HAP-1 (cell line): Measurements from ENCODE around the gene TMEM198.

Experiments
- DNase-seq, 2 experiments: peaks; one replicate each; pipeline ENCODE4 v3.0.0-alpha.2; 2016 to 2020; ENCODE audit warnings: low spot score in 2 of 2
- H3K27me3 ChIP-seq: fragments of 250-450 bp; sonication (Bioruptor Pico); 2 replicates; pipeline ENCODE4 v1.5.1; 2020; ENCODE audit warnings: low read depth, mild to moderate bottlenecking, moderate library complexity
- H3K36me3 ChIP-seq: fragments of 250-450 bp; sonication (Bioruptor Pico); replicated peaks from 2 replicates; pipeline ENCODE4 v1.5.1; 2020; ENCODE audit warnings: mild to moderate bottlenecking
- H3K4me1 ChIP-seq: fragments of 250-450 bp; sonication (Bioruptor Pico); 2 replicates; pipeline ENCODE4 v1.5.1; 2020; ENCODE audit warnings: mild to moderate bottlenecking
- H3K4me3 ChIP-seq: fragments of 250-450 bp; sonication (Bioruptor Pico); 2 replicates; pipeline ENCODE4 v1.5.1; 2020; ENCODE audit warnings: mild to moderate bottlenecking, moderate library complexity
- H3K9me3 ChIP-seq: fragments of 250-450 bp; sonication (Bioruptor Pico); 2 replicates; pipeline ENCODE4 v1.5.1; 2020; ENCODE audit warnings: mild to moderate bottlenecking, moderate library complexity
- in situ Hi-C: fragments of 300-500 bp; cut with MboI; formaldehyde crosslinking; loops from 3 replicates; pipeline ENCODE4 v1.14.3; 2020; ENCODE audit warnings: low sequenced_read_pairs, inconsistent platforms, mixed read lengths

The TMEM198 gene

GRCh38 chr2:219551441-219552381 is 7.9 kb downstream of the TMEM198 start:
- Histone ChIP-seq H3K36me3 (no peaks in the 10 kb centered on the region), H3K4me3 (peak overlapping the region; percentile 67), H3K27me3 (no peaks in the 10 kb centered on the region), H3K4me1 (peaks cover 8% of the 10 kb centered on the region), H3K9me3 (no peaks in the 10 kb centered on the region)
- in situ Hi-C loops, result no loop called here
- DNase-seq, result peak in 1 of 2 experiments; percentile 51

GRCh38 chr2:219552382-219553167 is 8.7 kb downstream of the TMEM198 start:
- peak; percentile 75 to 95 for DNase-seq
- Histone ChIP-seq H3K36me3 (no peaks in the 10 kb centered on the region), H3K9me3 (no peaks in the 10 kb centered on the region), H3K4me3 (peak overlapping the region; percentile 67), H3K27me3 (no peaks in the 10 kb centered on the region), H3K4me1 (peaks cover 8% of the 10 kb centered on the region)
- in situ Hi-C loops, result no loop called here

- Histone ChIP-seq H3K4me3 (peak overlapping the region; percentile 67), H3K9me3 (no peaks in the 10 kb centered on the region), H3K27me3 (no peaks in the 10 kb centered on the region), H3K36me3 (no peaks in the 10 kb centered on the region), H3K4me1 (peaks cover 8% of the 10 kb centered on the region)
- no peak for DNase-seq
- in situ Hi-C loops, result no loop called here
These were observed 9.3 kb downstream of the TMEM198 start for GRCh38 chr2:219553168-219553417.

- no peak for DNase-seq
- H3K36me3 ChIP-seq, result no peaks in the 10 kb centered on the region
- no peak overlapping the region for H3K4me3 ChIP-seq
- peaks cover 8% of the 10 kb centered on the region for H3K4me1 ChIP-seq
- no peaks in the 10 kb centered on the region for H3K27me3 ChIP-seq
- H3K9me3 ChIP-seq, result no peaks in the 10 kb centered on the region
- in situ Hi-C loops, result no loop called here
These were observed 9.7 kb downstream of the TMEM198 start for GRCh38 chr2:219553463-219553963.

GRCh38 chr2:219554350-219554749 is 10.5 kb downstream of the TMEM198 start:
- H3K4me3 ChIP-seq, result no peak overlapping the region
- H3K27me3 ChIP-seq, result no peaks in the 10 kb centered on the region
- DNase-seq, result no peak
- no peaks in the 10 kb centered on the region for H3K9me3 ChIP-seq
- in situ Hi-C loops, result no loop called here
- H3K36me3 ChIP-seq, result no peaks in the 10 kb centered on the region
- H3K4me1 ChIP-seq, result peaks cover 8% of the 10 kb centered on the region

GRCh38 chr2:219555956-219556355 is 12.1 kb downstream of the TMEM198 start:
- no peaks in the 10 kb centered on the region for H3K36me3 ChIP-seq
- no peak for DNase-seq
- H3K9me3 ChIP-seq, result no peaks in the 10 kb centered on the region
- in situ Hi-C loops, result no loop called here
- H3K4me3 ChIP-seq, result no peak overlapping the region
- H3K27me3 ChIP-seq, result no peaks in the 10 kb centered on the region
- peaks cover 8% of the 10 kb centered on the region for H3K4me1 ChIP-seq

GRCh38 chr2:219556413-219556812 is 12.6 kb downstream of the TMEM198 start:
- Histone ChIP-seq H3K27me3 (no peaks in the 10 kb centered on the region), H3K9me3 (no peaks in the 10 kb centered on the region), H3K36me3 (no peaks in the 10 kb centered on the region), H3K4me3 (no peak overlapping the region), H3K4me1 (peaks cover 8% of the 10 kb centered on the region)
- no peak for DNase-seq
- in situ Hi-C loops, result no loop called here

- H3K27me3 ChIP-seq, result no peaks in the 10 kb centered on the region
These were observed 13.5 kb downstream of the TMEM198 start for GRCh38 chr2:219557320-219557719.

GRCh38 chr2:219557791-219558785 is 14.3 kb downstream of the TMEM198 start:
- H3K4me3 ChIP-seq, result no peak overlapping the region
- no peak for DNase-seq
- H3K9me3 ChIP-seq, result no peaks in the 10 kb centered on the region
- H3K4me1 ChIP-seq, result peaks cover 1% of the 10 kb centered on the region
- no peaks in the 10 kb centered on the region for H3K36me3 ChIP-seq
- no peaks in the 10 kb centered on the region for H3K27me3 ChIP-seq
- in situ Hi-C loops, result no loop called here

More at GRCh38 chr2:219557320-219557719, 13.5 kb downstream of the TMEM198 start:
- no peak for DNase-seq
- no peaks in the 10 kb centered on the region for H3K36me3 ChIP-seq
- no peaks in the 10 kb centered on the region for H3K9me3 ChIP-seq
- peaks cover 4% of the 10 kb centered on the region for H3K4me1 ChIP-seq
- H3K4me3 ChIP-seq, result no peak overlapping the region
- in situ Hi-C loops, result no loop called here

GRCh38 chr2:219559156-219559915 is 15.5 kb downstream of the TMEM198 start:
- no peak overlapping the region for H3K4me3 ChIP-seq
- H3K9me3 ChIP-seq, result no peaks in the 10 kb centered on the region
- no peaks in the 10 kb centered on the region; the same call in 1 of the 2 replicates for H3K36me3 ChIP-seq
- no peaks in the 10 kb centered on the region for H3K27me3 ChIP-seq
- no peak for DNase-seq
- no peaks in the 10 kb centered on the region for H3K4me1 ChIP-seq
- in situ Hi-C loops, result no loop called here

GRCh38 chr2:219560037-219560892 is 16.4 kb downstream of the TMEM198 start:
- in situ Hi-C loops, result no loop called here
- Histone ChIP-seq H3K4me1 (no peaks in the 10 kb centered on the region), H3K27me3 (no peaks in the 10 kb centered on the region), H3K9me3 (no peaks in the 10 kb centered on the region), H3K36me3 (peaks cover 3% of the 10 kb centered on the region; the same call in 1 of the 2 replicates), H3K4me3 (no peak overlapping the region)
- DNase-seq, result no peak

GRCh38 chr2:219560893-219561178 is 17.0 kb downstream of the TMEM198 start:
- Histone ChIP-seq H3K9me3 (no peaks in the 10 kb centered on the region), H3K36me3 (peaks cover 3% of the 10 kb centered on the region), H3K27me3 (no peaks in the 10 kb centered on the region), H3K4me1 (no peaks in the 10 kb centered on the region), H3K4me3 (no peak overlapping the region)
- in situ Hi-C loops, result no loop called here
- DNase-seq, result no peak
